Activated CD4-positive, alpha-beta T cell treated with anti-CD3 and anti-CD28 coated beads, Interleukin-2, amount 50 U/mL, for 1 hour (primary cell): Measurements from ENCODE around the gene DNAJB1.

Experiments
- DNase-seq: peaks from one replicate; pipeline ENCODE4 v3.0.0-alpha.2; 2020

DNAJB1 gene

GRCh38 chr19:14471436-14472187 is 46.6 kb downstream of the DNAJB1 start:
- no peak for DNase-seq

- no peak for DNase-seq
These were observed 47.9 kb downstream of the DNAJB1 start for GRCh38 chr19:14470031-14470876.

GRCh38 chr19:14467816-14468215 is 50.4 kb downstream of the DNAJB1 start:
- DNase-seq = no peak

DNA sequence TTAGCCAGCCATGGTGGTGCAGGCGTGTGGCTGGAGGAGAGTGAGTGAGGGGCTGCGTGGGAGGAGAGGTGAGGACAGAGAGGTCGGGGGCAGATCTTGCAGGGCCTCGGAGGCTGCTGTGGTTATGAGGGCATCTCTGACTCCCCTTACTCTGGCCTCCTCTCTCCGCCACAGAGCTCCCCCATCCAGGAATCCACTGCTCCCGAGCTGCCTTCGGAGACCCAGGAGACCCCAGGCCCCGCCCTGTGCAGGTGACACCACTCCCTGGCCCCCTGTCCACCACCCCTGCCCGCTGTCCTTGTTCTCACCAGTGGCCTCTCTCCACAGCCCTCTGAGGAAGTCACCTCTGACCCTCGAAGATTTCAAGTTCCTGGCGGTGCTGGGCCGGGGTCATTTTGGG is 50.8 kb downstream of the DNAJB1 start:
- DNase-seq = no peak
